GM18520 (cell line): ENCODE results near the gene TTC34.
"Not testable (repeated sequence)": the region's sequence is repeated elsewhere in the genome, so short reads cannot be mapped to it uniquely, and the experiment has no call there.

Experiments used
- ATAC-seq: cut with Tn5 transposase; IDR thresholded peaks from one replicate; pipeline ENCODE4 v1.9.1; 2021; ENCODE audit not compliant: unreplicated experiment

The TTC34 gene

GRCh38 chr1:2684878-2685277, 116.6 kb downstream of the TTC34 start:
- not testable (repeated sequence) for ATAC-seq

- ATAC-seq = not testable (repeated sequence)
Measured at GRCh38 chr1:2684000-2684399, 117.5 kb downstream of the TTC34 start.

- not testable (repeated sequence) for ATAC-seq
Measured at GRCh38 chr1:2683321-2683741, 118.2 kb downstream of the TTC34 start.

- not testable (repeated sequence) for ATAC-seq
Measured at GRCh38 chr1:2682879-2683278, 118.6 kb downstream of the TTC34 start.

GRCh38 chr1:2676726-2677125, 124.8 kb downstream of the TTC34 start:
- not testable (repeated sequence) for ATAC-seq

GRCh38 chr1:2671656-2672055, 129.8 kb downstream of the TTC34 start:
- not testable (repeated sequence) for ATAC-seq

GRCh38 chr1:2659806-2660205, 141.7 kb downstream of the TTC34 start:
- ATAC-seq = not testable (repeated sequence)

- not testable (repeated sequence) for ATAC-seq
Measured at GRCh38 chr1:2657909-2658308, 143.6 kb downstream of the TTC34 start.

- not testable (repeated sequence) for ATAC-seq
Measured at GRCh38 chr1:2657124-2657523, 144.4 kb downstream of the TTC34 start.

- not testable (repeated sequence) for ATAC-seq
Measured at GRCh38 chr1:2655598-2656434, 145.7 kb downstream of the TTC34 start.

- not testable (repeated sequence) for ATAC-seq
Measured at GRCh38 chr1:2654443-2654948, 147.0 kb downstream of the TTC34 start.

GRCh38 chr1:2653741-2654442, 147.6 kb downstream of the TTC34 start:
- ATAC-seq = not testable (repeated sequence)

GRCh38 chr1:2652926-2653571, 148.4 kb downstream of the TTC34 start:
- not testable (repeated sequence) for ATAC-seq

GRCh38 chr1:2652152-2652925, 149.2 kb downstream of the TTC34 start:
- not testable (repeated sequence) for ATAC-seq

GRCh38 chr1:2650967-2651645, 150.4 kb downstream of the TTC34 start:
- no peak for ATAC-seq

- no peak for ATAC-seq
Measured at GRCh38 chr1:2646837-2647236, 154.7 kb downstream of the TTC34 start.

GRCh38 chr1:2645776-2646175, 155.7 kb downstream of the TTC34 start:
- no peak for ATAC-seq

GRCh38 chr1:2645143-2645542, 156.3 kb downstream of the TTC34 start:
- no peak for ATAC-seq

- ATAC-seq = no peak
Measured at GRCh38 chr1:2644591-2645101, 156.8 kb downstream of the TTC34 start.

GRCh38 chr1:2644171-2644570, 157.3 kb downstream of the TTC34 start:
- no peak for ATAC-seq
